IMR-90 (cell line): ENCODE data around the gene TCERG1L. TPM values are rescaled to one million over a fixed set of nuclear protein-coding genes. Genes with fewer than 3 reads are reported as not detected.

ENCODE experiments used
- ATAC-seq: fragments of 200-7000 bp; cut with Tn5 transposase; 2 replicates; pipeline ENCODE4 v1.9.1; 2020; ENCODE audit warnings: low read depth, mild to moderate bottlenecking, moderate library complexity
- BruUV-seq: library from RNA; stranded (reverse); fragments of 400-500 nt; replicated peaks from 2 replicates; lab custom pipeline; 2021; lab: Mats Ljungman, UMichigan
- CTCF ChIA-PET: fragments of 300-600 bp; formaldehyde crosslinking; extraction: SDS; loops from one replicate; lab custom pipeline; 2021; ENCODE audit warnings: antibody characterized with exemption; lab: Yijun Ruan, JAX
- POLR2A ChIA-PET: fragments of 300-600 bp; sonication (Branson Sonifier 250); formaldehyde crosslinking; loops from one replicate; lab custom pipeline; 2022; ENCODE audit warnings: antibody characterized with exemption; ENCODE audit not compliant: unreplicated experiment; lab: Charles Lee
- DNase-seq: peaks from one replicate; pipeline ENCODE4 v3.0.0; 2013
- H2AFZ ChIP-seq: replicated peaks from 2 replicates; pipeline ENCODE3; 2013; ENCODE audit warnings: low read length, mild to moderate bottlenecking; ENCODE audit not compliant: poor library complexity
- H2AK5ac ChIP-seq: 2 replicates; pipeline ENCODE4 v1.6.1; 2013; ENCODE audit warnings: low read depth, low read length, inconsistent platforms
- H2AK9ac ChIP-seq: replicated peaks from 2 replicates; pipeline ENCODE3; 2013; ENCODE audit warnings: mild to moderate bottlenecking, low read depth, low read length, moderate library complexity; ENCODE audit not compliant: poor library complexity
- H2BK120ac ChIP-seq: 2 replicates; pipeline ENCODE4 v1.6.1; 2013; ENCODE audit warnings: low read depth, low read length, inconsistent platforms
- H2BK15ac ChIP-seq: 3 replicates; pipeline ENCODE4 v1.6.1; 2013; ENCODE audit warnings: low read depth, low read length, inconsistent platforms
- H2BK20ac ChIP-seq: 2 replicates; pipeline ENCODE4 v1.6.1; 2013; ENCODE audit warnings: low read depth, mild to moderate bottlenecking, inconsistent platforms, low read length, moderate library complexity
- H2BK5ac ChIP-seq: 2 replicates; pipeline ENCODE4 v1.6.1; 2013; ENCODE audit warnings: mild to moderate bottlenecking, low read depth, low read length, inconsistent platforms; ENCODE audit not compliant: poor library complexity, severe bottlenecking
- H3K14ac ChIP-seq: replicated peaks from 2 replicates; pipeline ENCODE4 v1.6.1; 2013; ENCODE audit warnings: low read depth, low read length, inconsistent platforms
- H3K18ac ChIP-seq: 2 replicates; pipeline ENCODE4 v1.6.1; 2013; ENCODE audit warnings: low read depth, low read length, control low read depth
- H3K23ac ChIP-seq: 2 replicates; pipeline ENCODE4 v1.6.1; 2013; ENCODE audit warnings: low read depth, low read length, inconsistent platforms
- H3K27ac ChIP-seq: 2 replicates; pipeline ENCODE4 v1.5.1; 2013; ENCODE audit warnings: mild to moderate bottlenecking, control low read depth, low read length; ENCODE audit not compliant: insufficient read depth
- H3K27me3 ChIP-seq: 2 replicates; pipeline ENCODE4 v1.6.1; 2013; ENCODE audit warnings: low read length; ENCODE audit not compliant: control insufficient read depth, insufficient read depth
- H3K36me3 ChIP-seq: 2 replicates; pipeline ENCODE4 v1.6.1; 2013; ENCODE audit warnings: low read length, mixed read lengths; ENCODE audit not compliant: control insufficient read depth, insufficient read depth
- H3K4ac ChIP-seq: 2 replicates; pipeline ENCODE4 v1.6.1; 2013; ENCODE audit warnings: low read depth, low read length, inconsistent platforms
- H3K4me1 ChIP-seq: 2 replicates; pipeline ENCODE4 v1.6.1; 2013; ENCODE audit warnings: low read length, mixed read lengths; ENCODE audit not compliant: control insufficient read depth, insufficient read depth
- H3K4me2 ChIP-seq: 2 replicates; pipeline ENCODE4 v1.6.1; 2013; ENCODE audit warnings: low read depth, mild to moderate bottlenecking, control low read depth, low read length, moderate library complexity
- H3K4me3 ChIP-seq: 2 replicates; pipeline ENCODE4 v1.5.1; 2013; ENCODE audit warnings: low read depth, mild to moderate bottlenecking, control low read depth, low read length, moderate library complexity; ENCODE audit not compliant: insufficient read depth
- H3K56ac ChIP-seq: 2 replicates; pipeline ENCODE4 v1.6.1; 2013; ENCODE audit warnings: low read length, inconsistent platforms; ENCODE audit not compliant: insufficient read depth; ENCODE audit errors: extremely low read depth
- H3K79me1 ChIP-seq, 2 experiments: 2 replicates each; pipeline ENCODE4 v1.6.1; 2013; ENCODE audit warnings: low read length in 2 of 2, inconsistent platforms in 1 of 2, low read depth in 1 of 2
- H3K9ac ChIP-seq: 2 replicates; pipeline ENCODE4 v1.6.1; 2013; ENCODE audit warnings: low read depth, low read length, control low read depth
- H3K9me1 ChIP-seq: 2 replicates; pipeline ENCODE4 v1.6.1; 2013; ENCODE audit warnings: low read length, inconsistent platforms; ENCODE audit not compliant: insufficient read depth
- H3K9me3 ChIP-seq: 2 replicates; pipeline ENCODE4 v1.6.1; 2013; ENCODE audit warnings: low read length; ENCODE audit not compliant: control insufficient read depth, insufficient read depth
- H4K20me1 ChIP-seq: 2 replicates; pipeline ENCODE4 v1.6.1; 2013; ENCODE audit warnings: low read length, inconsistent platforms; ENCODE audit not compliant: insufficient read depth
- H4K5ac ChIP-seq: 2 replicates; pipeline ENCODE4 v1.6.1; 2013; ENCODE audit warnings: mild to moderate bottlenecking, low read depth, low read length, control low read depth
- H4K8ac ChIP-seq, 2 experiments: 2 replicates each; pipeline ENCODE4 v1.6.1; 2013; ENCODE audit warnings: low read depth in 2 of 2, low read length in 2 of 2, control low read depth in 1 of 2, inconsistent platforms in 1 of 2
- H4K91ac ChIP-seq: 2 replicates; pipeline ENCODE4 v1.6.1; 2013; ENCODE audit warnings: low read depth, low read length, inconsistent platforms; ENCODE audit not compliant: insufficient read depth
- CTCF ChIP-seq: conservative IDR thresholded peaks from 2 replicates; pipeline ENCODE4 v1.5.1; 2012; ENCODE audit warnings: mild to moderate bottlenecking, low read depth, low read length, improper control_type of control experiment
- POLR2A ChIP-seq: IDR thresholded peaks from 2 replicates; pipeline ENCODE4 v1.6.1; 2012; ENCODE audit warnings: mild to moderate bottlenecking, low read depth, low read length
- WGBS, 2 experiments: methylation state at CpG; one replicate each; pipeline versions ENCODE4 v1.1.5 to v1.1.7; 2013; ENCODE audit warnings: missing lambda C conversion rate in 2 of 2; ENCODE audit not compliant: insufficient read length in 1 of 2; ENCODE audit errors: extremely low coverage in 2 of 2; 5-methylcytosine and 5-hydroxymethylcytosine counted together
- dilution Hi-C: fragments of 300-500 bp; cut with HindIII; formaldehyde crosslinking; loops from one replicate; pipeline ENCODE4 v1.14.3; 2018; ENCODE audit warnings: low sequenced_read_pairs; ENCODE audit not compliant: unreplicated experiment
- in situ Hi-C: fragments of 300-500 bp; cut with MboI; formaldehyde crosslinking; loops from 3 replicates; pipeline ENCODE4 v1.14.3; 2019; ENCODE audit warnings: low sequenced_read_pairs, inconsistent platforms, mixed read lengths
- intact Hi-C: fragments of 100-400 bp; cut with micrococcal nuclease; formaldehyde crosslinking; loops from 2 replicates; pipeline ENCODE4 v1.10.0; 2022
- polyA plus RNA-seq, 3 experiments: library from polyadenylated mRNA; depleted of rRNA; stranded (reverse); fragments of >200 nt; gene quantifications; 2 replicates each; pipeline ENCODE4 v1.2.3, GENCODE V29; 2012; ENCODE audit warnings: low replicate concordance in 1 of 3
- total RNA-seq: library from RNA; depleted of rRNA; stranded (reverse); fragments of >200 nt; gene quantifications from 2 replicates; pipeline ENCODE4 v1.2.3, GENCODE V29; 2012

Gene TCERG1L
- total and polyA plus RNA-seq, 2 of the 4 experiments (the other 2 are of a cell fraction) = not detected

- intact Hi-C loops (no loop called here), in situ Hi-C loops (no loop called here), dilution Hi-C loops (no loop called here)
- peaks cover 60% of the 10 kb centered on the region for H3K9me3 ChIP-seq
- H3K27ac ChIP-seq = no peak overlapping the region
- H3K4me3 ChIP-seq = no peak overlapping the region
- H3K18ac ChIP-seq = no peak overlapping the region
- no peak overlapping the region for H3K4ac ChIP-seq
- H3K79me1 ChIP-seq = no peaks in the 10 kb centered on the region
- H3K4me2 ChIP-seq = no peak overlapping the region
- H2BK120ac ChIP-seq = no peak overlapping the region
- H2BK15ac ChIP-seq = no peak overlapping the region
- H2AK9ac ChIP-seq = no peak overlapping the region
- POLR2A ChIA-PET = no interaction called here
- no peak overlapping the region for H3K9ac ChIP-seq
- H2AK5ac ChIP-seq = no peak overlapping the region
- CTCF ChIA-PET = no interaction called here
- no peaks in the 10 kb centered on the region for H4K20me1 ChIP-seq
- DNase-seq = no peak
- no TSS peak for BruUV-seq
- H4K91ac ChIP-seq = no peak overlapping the region
- no peaks in the 10 kb centered on the region for H3K27me3 ChIP-seq
- no peaks in the 10 kb centered on the region for H3K9me1 ChIP-seq
- no peak for TF ChIP-seq POLR2A
- TF ChIP-seq CTCF = no peak
- no peak for ATAC-seq
- H2AFZ ChIP-seq = no peak overlapping the region
- 37% methylated on average over 6 of the region's 8 CpGs; no CpG with 5 or more reads in 1 of the 2 experiments for WGBS, 2 experiments
- no peak overlapping the region for H3K14ac ChIP-seq
- H2BK5ac ChIP-seq = no peak overlapping the region
- no peak overlapping the region for H4K8ac ChIP-seq
- no peak overlapping the region for H3K23ac ChIP-seq
- no peak overlapping the region for H2BK20ac ChIP-seq
- no peak overlapping the region for H3K56ac ChIP-seq
- no peak overlapping the region for H4K5ac ChIP-seq
- H3K36me3 ChIP-seq = no peaks in the 10 kb centered on the region
- H3K4me1 ChIP-seq = no peaks in the 10 kb centered on the region
These were observed 87.4 kb downstream of the TCERG1L start for GRCh38 chr10:131224106-131224505.
